GM21528 (cell line): ENCODE results near the gene BRD8.
"Not testable (repeated sequence)": the region's sequence is repeated elsewhere in the genome, so short reads cannot be mapped to it uniquely, and the experiment has no call there.

ENCODE experiments used
- ATAC-seq: cut with Tn5 transposase; IDR thresholded peaks from one replicate; pipeline ENCODE4 v1.9.1; 2021; ENCODE audit warnings: mild to moderate bottlenecking, moderate library complexity; ENCODE audit not compliant: unreplicated experiment, low FRiP score

BRD8 gene

GRCh38 chr5:138178516-138179276 lies at the start of gene BRD8, which contains the start of gene KIF20A:
Gene BRD8, minus strand, starts transcription at chr5:138178630. Its CDS starts 16 bp downstream, at chr5:138178614.
Gene KIF20A, plus strand, starts transcription at chr5:138179112. Its CDS starts 569 bp downstream, at chr5:138179681.
- ATAC-seq = peak; percentile 90

DNA sequence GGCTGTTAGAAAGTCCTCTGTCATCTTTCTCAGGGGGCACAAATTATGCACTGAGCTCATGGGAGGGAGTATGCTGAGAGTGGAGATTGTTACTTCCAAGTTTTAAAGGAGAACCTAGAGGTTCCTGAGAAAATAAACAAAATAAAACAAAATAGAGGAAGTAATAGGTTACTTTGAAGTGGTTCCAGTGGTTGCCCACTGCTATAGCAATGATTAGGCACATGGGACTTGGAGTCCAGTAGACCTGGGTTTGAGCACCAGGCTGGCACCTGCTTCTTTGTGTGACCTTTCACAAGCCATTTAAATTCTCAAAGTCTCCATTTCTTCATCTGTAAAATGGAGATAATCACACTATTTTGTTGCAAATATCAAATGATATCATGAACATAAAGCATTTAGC lies 48.5 kb upstream of the BRD8 start:
- no peak for ATAC-seq

GRCh38 chr5:138224712-138225111 lies 46.3 kb upstream of the BRD8 start:
- no peak for ATAC-seq

- ATAC-seq = no peak
Measured at GRCh38 chr5:138223532-138223931, 45.1 kb upstream of the BRD8 start.

DNA sequence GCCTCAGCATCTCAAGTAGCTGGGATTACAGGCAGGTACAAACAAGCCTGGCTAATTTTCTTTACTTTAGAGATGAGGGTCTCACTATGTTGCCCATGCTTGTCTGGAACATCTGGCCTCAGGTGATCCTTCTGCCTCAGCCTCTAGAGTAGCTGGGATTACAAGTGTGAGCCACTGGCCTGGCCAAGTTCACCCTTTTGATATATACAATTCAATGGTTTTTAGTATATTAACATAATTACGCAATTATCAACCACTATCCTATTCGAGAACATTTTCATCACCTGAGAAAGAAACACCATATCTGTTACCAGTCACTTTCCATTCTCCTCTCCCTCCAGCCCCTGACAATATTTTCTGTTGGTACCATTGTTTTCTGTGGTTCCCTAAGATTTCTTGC lies 38.4 kb upstream of the BRD8 start:
- ATAC-seq = no peak

GRCh38 chr5:138213161-138214029 lies 35.0 kb upstream of the BRD8 start, which contains the start of gene CDC23:
Gene CDC23, minus strand, starts transcription at chr5:138213323. Its CDS starts 11 bp downstream, at chr5:138213312.
- ATAC-seq = peak; percentile 87

DNA sequence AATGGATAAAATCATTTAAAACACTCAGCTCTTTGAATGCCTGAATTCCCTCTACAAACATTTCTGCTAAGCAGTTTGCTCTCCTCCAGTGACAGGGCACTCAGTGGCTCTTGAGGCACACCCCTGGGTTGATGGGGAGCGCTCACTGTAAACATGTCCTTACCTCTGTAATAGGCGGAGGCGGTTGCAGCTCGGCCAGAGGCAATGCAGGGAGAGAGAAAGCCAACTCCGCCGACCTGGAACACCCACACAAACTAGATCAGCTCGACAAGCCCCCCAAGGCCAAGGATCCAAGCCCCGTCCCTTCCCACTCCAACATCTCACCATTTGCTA lies 34.4 kb upstream of the BRD8 start:
- peak; percentile 28 for ATAC-seq

DNA sequence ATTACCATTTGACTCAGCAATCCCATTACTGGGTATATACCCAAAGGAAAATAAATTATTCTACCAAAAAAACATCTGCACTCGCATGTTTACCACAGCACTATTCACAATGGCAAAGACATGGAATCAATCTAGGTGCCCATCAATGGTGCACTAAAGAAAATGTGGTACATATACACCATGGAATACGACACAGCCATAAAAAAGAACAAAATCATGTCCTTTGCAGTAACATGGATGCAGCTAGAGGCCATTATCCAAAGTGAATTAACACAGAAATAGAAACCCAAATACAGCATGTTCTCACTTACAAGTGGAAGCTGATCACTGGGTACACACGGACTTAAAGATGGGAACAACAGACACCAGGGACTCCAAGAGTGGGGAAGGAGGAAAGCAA lies 32.6 kb upstream of the BRD8 start:
- ATAC-seq = no peak

GRCh38 chr5:138193859-138194258 lies 15.4 kb upstream of the BRD8 start:
- ATAC-seq = not testable (repeated sequence)

DNA sequence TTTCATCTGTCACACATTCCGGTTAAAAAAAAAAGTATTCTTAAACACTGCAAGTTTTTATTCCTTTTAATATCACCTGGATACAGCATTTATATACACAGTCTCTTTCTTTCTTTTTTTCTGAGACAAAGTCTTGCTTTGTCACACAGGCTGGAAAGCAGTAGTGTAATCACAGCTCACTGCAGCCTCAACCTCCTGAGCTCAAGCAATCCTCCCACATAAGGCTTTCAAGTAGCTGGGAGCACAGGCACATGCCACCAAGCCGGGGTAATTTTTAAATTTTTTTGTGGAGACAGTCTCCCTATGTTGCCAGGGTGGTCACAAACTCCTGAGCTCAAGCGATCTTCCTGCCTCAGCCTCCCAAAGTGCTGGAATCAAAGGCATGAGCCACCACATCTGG lies 14.4 kb upstream of the BRD8 start:
- ATAC-seq = no peak

DNA sequence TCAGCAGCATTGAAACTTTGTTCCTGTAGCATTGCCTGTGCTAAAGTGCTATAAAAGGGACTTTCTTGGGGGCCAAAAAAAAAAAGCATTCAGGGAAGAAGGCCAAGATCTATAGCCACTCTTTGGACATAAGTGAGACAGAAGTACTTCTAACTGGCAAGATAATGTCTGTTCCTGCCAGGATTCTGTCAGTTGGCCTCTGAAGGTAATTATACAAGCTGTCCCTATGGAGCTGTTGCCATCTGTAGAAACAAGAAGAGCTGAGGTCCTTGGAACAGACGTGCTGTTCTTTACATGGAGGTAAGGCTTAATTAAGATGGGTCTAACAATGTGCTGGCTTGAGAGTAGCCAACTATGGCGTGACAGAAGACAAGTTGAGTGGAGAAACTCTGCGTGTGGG lies 10.2 kb upstream of the BRD8 start:
- ATAC-seq = no peak

DNA sequence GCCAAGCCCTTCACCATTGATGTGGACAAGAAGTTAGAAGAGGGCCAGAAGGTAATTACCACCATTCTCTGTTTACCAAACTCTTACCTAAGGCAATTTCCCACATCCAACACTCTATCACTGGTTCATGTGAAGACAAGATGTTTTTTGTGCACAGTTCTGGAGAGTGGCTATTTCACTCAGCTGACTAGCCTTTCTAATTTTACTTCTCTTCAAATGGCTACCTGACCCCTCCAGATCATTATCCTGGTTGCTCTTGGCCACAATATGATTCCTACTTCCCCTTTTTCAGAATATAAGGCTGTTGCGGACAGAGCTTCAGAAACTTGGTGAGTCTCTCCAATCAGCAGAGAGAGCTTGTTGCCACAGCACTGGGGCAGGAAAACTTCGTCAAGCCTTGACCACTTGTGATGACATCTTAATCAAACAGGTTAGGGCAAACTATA lies 7.6 kb upstream of the BRD8 start:
- ATAC-seq = no peak

DNA sequence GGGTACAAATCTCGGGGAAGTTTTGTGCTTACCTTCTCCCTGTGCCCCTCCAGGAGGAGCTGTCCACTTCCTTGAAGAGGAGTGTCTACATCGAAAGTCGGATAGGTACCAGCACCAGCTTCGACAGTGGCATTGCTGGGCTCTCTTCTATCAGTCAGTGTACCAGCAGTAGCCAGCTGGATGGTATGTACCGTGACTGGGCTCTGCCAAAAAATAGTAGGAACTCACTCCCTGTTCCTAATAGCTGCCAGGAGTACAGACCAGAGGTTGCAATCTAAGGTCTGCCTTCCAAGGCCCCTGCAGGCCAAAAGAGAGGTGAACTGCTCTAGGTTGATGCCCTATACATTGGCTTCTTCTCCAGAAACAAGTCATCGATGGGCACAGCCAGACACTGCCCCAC lies 4.4 kb upstream of the BRD8 start:
- no peak for ATAC-seq

DNA sequence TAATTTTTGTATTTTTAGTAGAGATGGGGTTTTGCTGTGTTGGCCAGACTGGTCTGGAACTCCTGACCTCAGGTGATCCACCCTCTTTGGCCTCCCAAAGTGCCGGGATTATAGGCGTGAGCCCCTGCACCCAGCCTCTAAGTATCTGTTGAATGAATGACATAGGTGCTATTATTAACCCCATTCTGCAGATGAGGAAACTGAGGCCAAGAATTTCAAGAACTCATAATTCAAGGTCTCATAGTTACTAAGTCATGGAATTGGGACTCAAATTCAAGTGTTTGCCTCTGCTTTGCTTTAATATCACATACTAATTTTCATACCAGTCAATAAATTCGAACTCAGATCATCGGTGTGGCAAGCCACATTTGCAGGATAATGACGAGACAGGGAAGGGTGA lies 2.4 kb upstream of the BRD8 start:
- no peak for ATAC-seq

DNA sequence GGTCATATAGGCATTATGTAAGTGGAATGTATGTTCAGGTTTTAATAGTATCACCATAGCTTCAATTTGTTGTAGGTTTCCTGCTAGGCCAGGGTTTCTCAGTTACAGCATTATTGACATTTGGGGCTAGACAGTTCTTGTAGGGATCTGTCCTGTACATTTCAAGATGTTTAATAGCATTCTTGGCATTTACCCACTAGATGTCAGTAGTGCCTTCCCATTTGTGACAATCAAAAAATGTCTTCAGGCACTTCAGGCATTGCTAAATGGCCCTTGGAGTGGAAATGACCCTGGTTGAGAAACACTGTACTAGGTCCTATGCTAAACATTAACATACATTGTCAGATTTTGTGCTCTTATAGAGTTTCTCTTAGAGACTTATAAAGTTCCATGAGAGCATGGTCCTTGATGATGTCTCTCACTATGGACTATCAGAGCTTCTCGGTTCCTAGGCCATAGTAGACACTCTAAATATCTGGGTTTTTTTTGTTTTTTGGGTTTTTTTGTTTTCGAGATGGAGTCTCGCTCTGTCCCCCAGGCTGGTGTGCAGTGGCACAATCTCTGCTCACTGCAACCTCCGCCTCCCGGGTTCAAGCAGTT lies 1.9 kb upstream of the BRD8 start:
- no peak for ATAC-seq

DNA sequence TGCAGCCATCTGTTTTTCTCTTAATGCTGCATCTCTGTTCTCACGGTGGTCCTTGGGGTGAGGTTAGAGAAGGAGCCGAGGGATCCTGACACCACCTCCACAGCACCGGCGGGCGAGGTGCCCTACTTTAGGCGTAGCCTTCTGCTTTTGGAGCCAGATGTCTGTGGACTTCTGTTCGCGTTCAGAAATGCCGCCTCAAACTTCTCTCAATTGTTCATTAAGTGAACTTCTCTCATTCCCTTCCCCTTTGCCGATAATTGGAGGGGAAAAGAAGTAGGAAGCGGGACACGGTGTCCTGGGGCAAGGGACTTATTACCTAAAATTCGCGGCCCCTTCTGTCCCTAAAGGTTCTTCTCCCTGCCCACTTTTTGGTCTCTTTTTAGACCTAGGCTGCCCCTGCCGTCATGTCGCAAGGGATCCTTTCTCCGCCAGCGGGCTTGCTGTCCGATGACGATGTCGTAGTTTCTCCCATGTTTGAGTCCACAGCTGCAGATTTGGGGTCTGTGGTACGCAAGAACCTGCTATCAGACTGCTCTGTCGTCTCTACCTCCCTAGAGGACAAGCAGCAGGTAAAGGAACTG lies 937 bp upstream of the BRD8 start:
- ATAC-seq = peak; percentile 16

DNA sequence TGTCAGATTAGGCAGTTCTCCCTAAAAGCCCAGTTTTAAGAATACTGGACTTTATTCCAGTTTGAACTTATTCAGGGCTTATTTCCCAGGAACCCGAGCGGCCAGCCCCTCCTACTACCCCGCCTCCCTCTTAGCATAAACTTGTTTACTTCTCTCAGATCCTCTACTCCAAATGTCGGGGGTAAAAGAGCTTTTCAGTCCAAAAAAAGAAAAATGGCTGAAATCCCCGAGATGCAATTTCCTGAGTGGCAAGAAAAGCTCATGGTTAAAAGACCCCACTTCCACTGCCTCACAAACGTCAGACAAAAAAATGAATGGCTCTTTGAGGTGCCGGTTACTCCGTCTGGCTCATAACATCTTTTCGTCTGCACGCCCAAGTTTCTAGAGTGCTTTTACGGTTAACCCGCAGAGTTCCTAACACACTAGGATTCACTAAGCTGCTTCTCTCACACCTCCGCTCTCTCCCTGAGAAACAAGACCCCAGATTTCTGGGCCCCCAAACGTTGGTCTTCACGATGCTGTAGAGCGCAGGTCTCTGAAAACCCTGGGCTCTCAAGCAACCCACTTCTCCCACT lies 402 bp downstream of the BRD8 start:
- no peak for ATAC-seq

GRCh38 chr5:138170299-138170698 lies 8.1 kb downstream of the BRD8 start:
- ATAC-seq = no peak

GRCh38 chr5:138169124-138169523 lies 9.3 kb downstream of the BRD8 start:
- ATAC-seq = no peak

- ATAC-seq = no peak
Measured at GRCh38 chr5:138163721-138164120, 14.7 kb downstream of the BRD8 start.
